Nephron progenitor cell (in vitro differentiated cells): Measurements from ENCODE around the gene NINL.
"Not testable (repeated sequence)": the region's sequence is repeated elsewhere in the genome, so short reads cannot be mapped to it uniquely, and the experiment has no call there.

Experiments used
- DNase-seq: peaks from one replicate; pipeline ENCODE4 v3.0.0; 2021
- H3K27ac Mint-ChIP-seq: 2 replicates; pipeline ENCODE4 v1.8.0; 2021; ENCODE audit warnings: mild to moderate bottlenecking, moderate library complexity, mixed read lengths
- H3K27me3 Mint-ChIP-seq: 2 replicates; pipeline ENCODE4 v1.8.0; 2021; ENCODE audit warnings: mild to moderate bottlenecking, low read depth, mixed read lengths; ENCODE audit not compliant: poor library complexity
- H3K36me3 Mint-ChIP-seq: 2 replicates; pipeline ENCODE4 v1.8.0; 2021; ENCODE audit warnings: low read depth, mixed read lengths
- H3K4me1 Mint-ChIP-seq: 2 replicates; pipeline ENCODE4 v1.8.0; 2021; ENCODE audit warnings: mixed read lengths
- H3K4me3 Mint-ChIP-seq: 2 replicates; pipeline ENCODE4 v1.8.0; 2021; ENCODE audit warnings: mild to moderate bottlenecking, moderate library complexity, mixed read lengths
- H3K9me3 Mint-ChIP-seq: 2 replicates; pipeline ENCODE4 v1.8.0; 2021; ENCODE audit warnings: mild to moderate bottlenecking, moderate library complexity, mixed read lengths
- TF ChIP-seq, protein P1 (sequence below): fragments of 200-600 bp; sonication (generic); IDR thresholded peaks from 2 replicates; pipeline ENCODE4 v1.5.0; 2021; ENCODE audit warnings: antibody characterized with exemption

The NINL gene

DNA sequence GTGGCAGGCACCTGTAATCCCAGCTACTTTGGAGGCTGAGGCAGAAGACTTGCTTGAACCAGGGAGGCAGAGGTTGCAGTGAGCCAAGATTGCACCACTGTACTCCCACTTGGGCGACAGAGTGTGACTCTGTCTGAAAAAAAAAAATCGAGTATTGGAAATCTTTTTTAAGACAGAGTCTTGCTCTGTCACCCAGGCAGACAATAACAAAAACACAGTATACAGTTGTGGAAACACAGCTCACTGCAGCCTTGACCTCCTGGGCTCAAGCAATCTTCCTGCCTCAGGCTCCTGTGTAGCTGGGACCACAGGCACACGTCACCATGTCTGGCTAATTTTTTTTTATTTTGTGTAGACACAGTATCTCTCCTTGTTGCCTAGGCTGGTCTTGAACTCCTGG, 23.4 kb upstream of the NINL start:
- TF ChIP-seq, protein P1, sequence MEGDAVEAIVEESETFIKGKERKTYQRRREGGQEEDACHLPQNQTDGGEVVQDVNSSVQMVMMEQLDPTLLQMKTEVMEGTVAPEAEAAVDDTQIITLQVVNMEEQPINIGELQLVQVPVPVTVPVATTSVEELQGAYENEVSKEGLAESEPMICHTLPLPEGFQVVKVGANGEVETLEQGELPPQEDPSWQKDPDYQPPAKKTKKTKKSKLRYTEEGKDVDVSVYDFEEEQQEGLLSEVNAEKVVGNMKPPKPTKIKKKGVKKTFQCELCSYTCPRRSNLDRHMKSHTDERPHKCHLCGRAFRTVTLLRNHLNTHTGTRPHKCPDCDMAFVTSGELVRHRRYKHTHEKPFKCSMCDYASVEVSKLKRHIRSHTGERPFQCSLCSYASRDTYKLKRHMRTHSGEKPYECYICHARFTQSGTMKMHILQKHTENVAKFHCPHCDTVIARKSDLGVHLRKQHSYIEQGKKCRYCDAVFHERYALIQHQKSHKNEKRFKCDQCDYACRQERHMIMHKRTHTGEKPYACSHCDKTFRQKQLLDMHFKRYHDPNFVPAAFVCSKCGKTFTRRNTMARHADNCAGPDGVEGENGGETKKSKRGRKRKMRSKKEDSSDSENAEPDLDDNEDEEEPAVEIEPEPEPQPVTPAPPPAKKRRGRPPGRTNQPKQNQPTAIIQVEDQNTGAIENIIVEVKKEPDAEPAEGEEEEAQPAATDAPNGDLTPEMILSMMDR: no peak
- Mint-ChIP-seq H3K9me3 (no peaks in the 10 kb centered on the region), H3K4me3 (no peak overlapping the region), H3K4me1 (no peaks in the 10 kb centered on the region), H3K27ac (no peak overlapping the region), H3K27me3 (no peaks in the 10 kb centered on the region), H3K36me3 (peaks cover 9% of the 10 kb centered on the region)
- DNase-seq: no peak

DNA sequence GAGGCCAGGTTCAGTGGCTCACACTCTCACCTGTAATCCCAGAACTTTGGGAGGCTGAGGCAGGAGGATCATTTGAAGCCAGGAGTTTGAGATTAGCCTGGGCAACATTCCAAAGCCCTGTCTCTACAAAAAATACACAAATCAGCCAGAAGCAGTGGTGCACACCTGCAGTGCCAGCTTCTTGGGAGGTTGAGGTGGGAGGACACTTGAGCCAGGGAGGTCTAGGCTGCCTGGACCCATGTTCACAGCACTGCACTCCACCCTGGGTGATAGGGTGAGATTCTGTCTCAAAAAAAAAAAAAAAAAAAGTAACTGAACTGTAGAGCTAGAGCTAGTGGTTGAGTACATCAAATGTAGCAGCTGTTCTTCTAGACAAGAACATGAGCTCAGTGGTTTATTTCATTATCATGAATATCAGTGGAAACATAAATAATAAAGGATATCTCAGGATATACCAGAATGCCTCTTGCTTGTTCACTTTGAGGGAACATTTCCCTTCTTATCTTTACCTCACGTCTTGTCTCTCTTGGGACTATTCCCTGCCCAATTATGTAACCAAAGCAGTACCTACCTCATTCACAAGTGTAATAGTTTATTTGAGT, 20.9 kb upstream of the NINL start:
- no peak overlapping the region for H3K27ac Mint-ChIP-seq
- no peak overlapping the region for H3K4me3 Mint-ChIP-seq
- no peak for DNase-seq
- H3K36me3 Mint-ChIP-seq: no peaks in the 10 kb centered on the region
- H3K4me1 Mint-ChIP-seq: no peaks in the 10 kb centered on the region
- no peaks in the 10 kb centered on the region for H3K9me3 Mint-ChIP-seq
- H3K27me3 Mint-ChIP-seq: no peaks in the 10 kb centered on the region
- TF ChIP-seq, protein P1: no peak

DNA sequence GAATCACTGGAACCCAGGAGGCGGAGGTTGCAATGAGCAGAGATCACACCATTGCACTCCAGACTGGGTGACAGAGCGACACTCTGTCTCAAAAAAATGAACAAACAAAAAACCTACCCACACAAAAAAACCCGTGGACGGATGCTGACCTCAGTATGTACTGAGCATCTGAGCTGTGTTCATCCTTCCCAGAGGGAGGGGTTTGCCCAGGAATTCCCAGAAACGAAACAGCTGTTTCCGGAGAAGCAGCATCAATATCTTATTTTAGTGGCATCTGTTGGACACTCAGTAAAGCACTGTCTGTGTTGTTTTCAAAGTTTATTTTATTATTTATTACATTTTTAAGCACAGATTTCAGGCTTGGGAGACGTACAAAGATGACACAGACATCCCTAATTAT, 19.8 kb upstream of the NINL start:
- DNase-seq: no peak
- no peaks in the 10 kb centered on the region for H3K36me3 Mint-ChIP-seq
- H3K9me3 Mint-ChIP-seq: no peaks in the 10 kb centered on the region
- H3K27me3 Mint-ChIP-seq: no peaks in the 10 kb centered on the region
- H3K4me1 Mint-ChIP-seq: no peaks in the 10 kb centered on the region
- no peak overlapping the region for H3K27ac Mint-ChIP-seq
- no peak overlapping the region for H3K4me3 Mint-ChIP-seq
- TF ChIP-seq, protein P1: no peak

DNA sequence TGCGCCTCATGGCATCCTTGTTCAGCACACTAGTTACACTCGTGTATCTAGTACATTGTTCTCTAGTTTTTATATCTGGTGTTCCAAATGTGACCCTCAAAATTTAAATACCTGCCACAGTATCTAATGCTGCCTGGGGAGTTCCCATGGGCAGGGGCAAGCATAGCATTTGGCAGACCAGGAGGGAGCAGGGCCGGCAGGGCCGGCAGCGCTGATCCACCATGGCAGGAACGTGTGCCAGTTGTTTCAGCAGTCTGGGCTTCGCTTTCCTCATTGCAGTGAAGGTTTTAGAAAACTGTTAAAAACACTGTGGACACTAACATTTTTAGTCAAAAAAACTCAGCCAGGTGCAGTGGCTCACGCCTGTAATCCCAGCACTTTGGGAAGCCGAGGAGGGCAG, 19.3 kb upstream of the NINL start:
- H3K9me3 Mint-ChIP-seq: no peaks in the 10 kb centered on the region
- no peak for DNase-seq
- TF ChIP-seq, protein P1: no peak
- H3K27me3 Mint-ChIP-seq: no peaks in the 10 kb centered on the region
- no peak overlapping the region for H3K4me3 Mint-ChIP-seq
- no peaks in the 10 kb centered on the region for H3K4me1 Mint-ChIP-seq
- H3K36me3 Mint-ChIP-seq: no peaks in the 10 kb centered on the region
- no peak overlapping the region for H3K27ac Mint-ChIP-seq

DNA sequence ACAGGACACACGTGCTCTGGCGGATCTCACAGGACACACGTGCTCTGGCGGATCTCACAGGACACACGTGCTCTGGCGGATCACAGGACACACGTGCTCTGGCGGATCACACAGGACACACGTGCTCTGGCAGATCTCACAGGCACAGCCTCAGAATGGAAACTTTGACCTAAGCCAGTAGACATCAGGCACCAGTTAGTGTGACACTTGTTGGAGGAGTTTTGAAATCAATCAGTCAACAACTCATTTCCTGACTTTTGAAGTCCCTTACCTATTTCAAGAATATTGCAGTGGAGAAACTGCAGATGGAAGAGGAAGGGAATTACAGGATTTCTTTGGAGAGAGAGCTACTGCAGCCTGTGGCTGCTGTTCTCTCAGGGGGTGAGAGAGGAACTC, 17.6 kb upstream of the NINL start:
- H3K27ac Mint-ChIP-seq, H3K27me3 Mint-ChIP-seq, H3K4me3 Mint-ChIP-seq, H3K36me3 Mint-ChIP-seq, DNase-seq, H3K9me3 Mint-ChIP-seq, H3K4me1 Mint-ChIP-seq: not testable (repeated sequence)

DNA sequence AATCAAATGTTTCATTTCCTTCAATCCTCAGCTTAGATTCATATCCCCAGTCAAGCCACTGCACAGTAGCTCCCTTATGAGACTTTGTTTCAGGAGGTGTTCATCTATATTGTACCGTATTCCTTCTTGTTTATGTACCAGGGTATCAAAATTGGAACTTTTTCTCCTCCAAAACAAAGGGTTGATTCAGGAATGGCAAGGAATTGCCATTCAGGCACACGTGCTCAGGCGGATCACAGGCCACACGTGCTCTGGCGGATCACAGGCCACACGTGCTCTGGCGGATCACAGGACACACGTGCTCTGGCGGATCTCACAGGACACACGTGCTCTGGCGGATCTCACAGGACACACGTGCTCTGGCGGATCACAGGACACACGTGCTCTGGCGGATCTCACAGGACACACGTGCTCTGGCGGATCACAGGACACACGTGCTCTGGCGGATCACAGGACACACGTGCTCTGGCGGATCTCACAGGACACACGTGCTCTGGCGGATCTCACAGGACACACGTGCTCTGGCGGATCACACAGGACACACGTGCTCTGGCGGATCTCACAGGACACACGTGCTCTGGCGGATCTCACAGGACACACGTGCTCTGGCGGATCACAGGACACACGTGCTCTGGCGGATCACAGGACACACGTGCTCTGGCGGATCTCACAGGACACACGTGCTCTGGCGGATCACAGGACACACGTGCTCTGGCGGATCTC, 17.0 kb upstream of the NINL start:
- not testable (repeated sequence) for H3K27me3 Mint-ChIP-seq, H3K4me1 Mint-ChIP-seq, H3K27ac Mint-ChIP-seq, H3K4me3 Mint-ChIP-seq, H3K36me3 Mint-ChIP-seq, DNase-seq, H3K9me3 Mint-ChIP-seq

DNA sequence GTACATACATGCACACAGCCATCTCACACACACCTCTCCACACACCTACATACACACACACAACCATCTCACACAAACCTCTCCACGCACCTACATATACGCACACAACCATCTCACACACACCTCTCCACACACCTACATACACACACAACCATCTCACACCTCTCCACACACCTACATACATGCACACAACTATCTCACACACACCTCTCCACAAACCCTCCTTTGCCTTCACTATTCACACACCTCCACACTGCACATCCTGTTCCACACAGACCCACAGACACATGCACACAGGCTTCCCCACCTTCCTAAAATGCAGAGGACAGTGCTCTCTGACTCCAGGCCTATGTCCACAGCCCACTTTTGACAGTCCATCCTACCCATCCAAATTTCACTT, 16.3 kb upstream of the NINL start:
- Mint-ChIP-seq H3K4me3 (no peak overlapping the region), H3K27me3 (no peaks in the 10 kb centered on the region), H3K4me1 (no peaks in the 10 kb centered on the region), H3K27ac (no peak overlapping the region), H3K9me3 (no peaks in the 10 kb centered on the region), H3K36me3 (no peaks in the 10 kb centered on the region)
- DNase-seq: no peak
- TF ChIP-seq, protein P1: no peak
